Measurements from ENCODE around the gene TSPAN10. TPM values are rescaled to one million over a fixed set of nuclear protein-coding genes. Genes with fewer than 3 reads are reported as not detected.

The TSPAN10 gene
- total and polyA plus RNA-seq, 2 donors from 2014 or later = 1.9 to 2.1 TPM

- Histone ChIP-seq H3K9ac (ENCODE audit: low read length in 3 of 3) (no peak overlapping the region), H3K27me3 (ENCODE audit: control insufficient read depth, insufficient read depth, low read length) (no peaks in the 10 kb centered on the region), H3K4me3 (ENCODE audit: low read length in 3 of 3) (no peak overlapping the region), H3K9me3 (ENCODE audit: control insufficient read depth in 2 of 3, insufficient read depth in 1 of 3, low read length in 3 of 3) (no peaks in the 10 kb centered on the region), H3K36me3 (ENCODE audit: control insufficient read depth in 2 of 3, insufficient read depth in 3 of 3, low read length in 3 of 3) (peaks cover 5 to 41% (median 25%) of the 10 kb centered on the region in 3 donors), H3K27ac (ENCODE audit: low read depth in 2 of 2, low read length in 2 of 2) (no peak overlapping the region), H3K4me1 (ENCODE audit: control insufficient read depth in 2 of 3, insufficient read depth in 2 of 3, low read depth in 1 of 3, low read length in 3 of 3) (no peaks in the 10 kb centered on the region)
- DNase-seq = peak in 4 of 5 donors; percentile 45 to 86 (median 69)
- peak; percentile 60 for TF ChIP-seq CTCF (IDR thresholded peaks at IDR 0.05; ENCODE audit: borderline replicate concordance, extremely low read depth, insufficient read depth)
- no peak for FAIRE-seq
- intact Hi-C loops (cut with DNase I) = no loop called here
Observed at GRCh38 chr17:81601525-81602120, 35.4 kb upstream of the TSPAN10 start.

GRCh38 chr17:81603846-81604610 is 33.0 kb upstream of the TSPAN10 start:
- Histone ChIP-seq H3K4me3 (ENCODE audit: low read length in 3 of 3) (no peak overlapping the region), H3K36me3 (ENCODE audit: control insufficient read depth in 2 of 3, insufficient read depth in 3 of 3, low read length in 3 of 3) (peaks cover 5 to 47% (median 37%) of the 10 kb centered on the region in 3 donors), H3K9ac (ENCODE audit: low read length in 3 of 3) (no peak overlapping the region), H3K4me1 (ENCODE audit: control insufficient read depth in 2 of 3, insufficient read depth in 2 of 3, low read depth in 1 of 3, low read length in 3 of 3) (no peaks in the 10 kb centered on the region), H3K27ac (ENCODE audit: low read depth in 2 of 2, low read length in 2 of 2) (no peak overlapping the region), H3K27me3 (ENCODE audit: control insufficient read depth, insufficient read depth, low read length) (no peaks in the 10 kb centered on the region), H3K9me3 (ENCODE audit: control insufficient read depth in 2 of 3, insufficient read depth in 1 of 3, low read length in 3 of 3) (no peaks in the 10 kb centered on the region)
- DNase-seq (peak in 1 of 5 donors; percentile 13), FAIRE-seq (no peak)
- intact Hi-C loops (cut with DNase I) = no loop called here
- no peak for TF ChIP-seq CTCF (IDR thresholded peaks at IDR 0.05; ENCODE audit: borderline replicate concordance, extremely low read depth, insufficient read depth)

GRCh38 chr17:81607431-81607830 is 29.6 kb upstream of the TSPAN10 start:
- FAIRE-seq = no peak
- TF ChIP-seq CTCF (IDR thresholded peaks at IDR 0.05; ENCODE audit: borderline replicate concordance, extremely low read depth, insufficient read depth) = no peak
- intact Hi-C loops (cut with DNase I) = no loop called here
- no peak overlapping the region for H3K27ac ChIP-seq (ENCODE audit: low read depth in 2 of 2, low read length in 2 of 2)
- H3K4me1 ChIP-seq (ENCODE audit: control insufficient read depth in 2 of 3, insufficient read depth in 2 of 3, low read depth in 1 of 3, low read length in 3 of 3) = no peaks in the 10 kb centered on the region
- no peaks in the 10 kb centered on the region for H3K9me3 ChIP-seq (ENCODE audit: control insufficient read depth in 2 of 3, insufficient read depth in 1 of 3, low read length in 3 of 3)
- no peak overlapping the region for H3K9ac ChIP-seq (ENCODE audit: low read length in 3 of 3)
- peaks cover 5 to 56% (median 41%) of the 10 kb centered on the region in 3 donors for H3K36me3 ChIP-seq (ENCODE audit: control insufficient read depth in 2 of 3, insufficient read depth in 3 of 3, low read length in 3 of 3)
- H3K4me3 ChIP-seq (ENCODE audit: low read length in 3 of 3) = no peak overlapping the region
- no peak for DNase-seq
- H3K27me3 ChIP-seq (ENCODE audit: control insufficient read depth, insufficient read depth, low read length) = no peaks in the 10 kb centered on the region
